HG03520 (cell line): ENCODE data around the gene PRAMEF5.
"Not testable (repeated sequence)": the region's sequence is repeated elsewhere in the genome, so short reads cannot be mapped to it uniquely, and the experiment has no call there.

ENCODE experiments used
- ATAC-seq: cut with Tn5 transposase; IDR thresholded peaks from one replicate; pipeline ENCODE4 v1.9.1; 2021; ENCODE audit warnings: mild to moderate bottlenecking, moderate library complexity; ENCODE audit not compliant: unreplicated experiment

The PRAMEF5 gene

GRCh38 chr1:13265124-13265523 is 11.1 kb downstream of the PRAMEF5 start:
- not testable (repeated sequence) for ATAC-seq

- not testable (repeated sequence) for ATAC-seq
Observed at GRCh38 chr1:13277016-13277415, 23.0 kb downstream of the PRAMEF5 start.

GRCh38 chr1:13279617-13280016 is 25.6 kb downstream of the PRAMEF5 start:
- ATAC-seq: not testable (repeated sequence)

- ATAC-seq: not testable (repeated sequence)
Observed at GRCh38 chr1:13285037-13285436, 31.0 kb downstream of the PRAMEF5 start, which contains the start of gene PRAMEF8. PRAMEF8 (minus strand) TSS chr1:13285137; CDS start chr1:13284091, 1,046 bp downstream.

GRCh38 chr1:13289030-13289429 is 35.0 kb downstream of the PRAMEF5 start:
- ATAC-seq: not testable (repeated sequence)

- not testable (repeated sequence) for ATAC-seq
Observed at GRCh38 chr1:13297216-13297931, 43.4 kb downstream of the PRAMEF5 start.

DNA sequence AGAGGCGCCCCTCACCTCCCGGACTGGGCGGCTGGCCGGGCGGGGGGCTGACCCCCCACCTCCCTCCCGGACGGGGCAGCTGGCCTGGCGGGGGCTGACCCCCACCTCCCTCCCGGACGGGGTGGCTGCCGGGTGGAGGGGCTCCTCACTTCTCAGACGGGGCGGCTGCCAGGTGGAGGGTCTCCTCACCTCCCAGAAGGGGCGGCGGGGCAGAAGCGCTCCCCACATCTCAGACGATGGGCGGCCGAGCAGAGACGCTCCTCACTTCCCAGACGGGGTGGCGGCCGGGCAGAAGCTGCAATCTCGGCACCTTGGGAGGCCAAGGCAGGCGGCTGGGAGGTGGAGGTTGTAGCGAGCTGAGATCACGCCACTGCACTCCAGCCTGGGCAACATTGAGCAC is 44.7 kb downstream of the PRAMEF5 start:
- ATAC-seq: not testable (repeated sequence)

DNA sequence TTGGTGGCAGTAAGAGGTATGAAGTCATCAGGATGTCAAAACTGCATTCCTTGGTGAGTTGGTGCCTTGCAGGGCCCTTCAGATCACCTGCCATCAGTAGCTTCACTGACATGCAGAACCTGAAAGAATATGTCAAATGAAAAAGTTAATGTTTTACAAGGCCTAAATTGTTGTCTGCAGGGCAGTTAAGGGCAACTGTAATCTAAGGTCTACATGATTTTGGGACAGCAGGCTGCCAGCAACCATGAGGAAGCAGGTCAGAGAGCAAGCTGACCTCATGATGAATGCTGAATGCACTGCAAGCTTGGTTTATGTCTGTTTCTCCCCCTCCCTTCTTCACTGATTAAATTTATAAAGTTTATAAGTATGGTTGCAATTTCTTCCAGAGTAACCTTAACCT is 48.2 kb downstream of the PRAMEF5 start:
- ATAC-seq: not testable (repeated sequence)

- not testable (repeated sequence) for ATAC-seq
Observed at GRCh38 chr1:13303239-13303638, 49.2 kb downstream of the PRAMEF5 start, which contains the start of gene PRAMEF33. PRAMEF33 (plus strand) TSS chr1:13303539; CDS start chr1:13305955, 2,416 bp downstream.
